ENCODE data around the gene CEP70.
"Not testable (repeated sequence)": the region's sequence is repeated elsewhere in the genome, so short reads cannot be mapped to it uniquely, and the experiment has no call there.

Gene CEP70, protein sequence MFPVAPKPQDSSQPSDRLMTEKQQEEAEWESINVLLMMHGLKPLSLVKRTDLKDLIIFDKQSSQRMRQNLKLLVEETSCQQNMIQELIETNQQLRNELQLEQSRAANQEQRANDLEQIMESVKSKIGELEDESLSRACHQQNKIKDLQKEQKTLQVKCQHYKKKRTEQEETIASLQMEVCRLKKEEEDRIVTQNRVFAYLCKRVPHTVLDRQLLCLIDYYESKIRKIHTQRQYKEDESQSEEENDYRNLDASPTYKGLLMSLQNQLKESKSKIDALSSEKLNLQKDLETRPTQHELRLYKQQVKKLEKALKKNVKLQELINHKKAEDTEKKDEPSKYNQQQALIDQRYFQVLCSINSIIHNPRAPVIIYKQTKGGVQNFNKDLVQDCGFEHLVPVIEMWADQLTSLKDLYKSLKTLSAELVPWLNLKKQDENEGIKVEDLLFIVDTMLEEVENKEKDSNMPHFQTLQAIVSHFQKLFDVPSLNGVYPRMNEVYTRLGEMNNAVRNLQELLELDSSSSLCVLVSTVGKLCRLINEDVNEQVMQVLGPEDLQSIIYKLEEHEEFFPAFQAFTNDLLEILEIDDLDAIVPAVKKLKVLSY

DNA sequence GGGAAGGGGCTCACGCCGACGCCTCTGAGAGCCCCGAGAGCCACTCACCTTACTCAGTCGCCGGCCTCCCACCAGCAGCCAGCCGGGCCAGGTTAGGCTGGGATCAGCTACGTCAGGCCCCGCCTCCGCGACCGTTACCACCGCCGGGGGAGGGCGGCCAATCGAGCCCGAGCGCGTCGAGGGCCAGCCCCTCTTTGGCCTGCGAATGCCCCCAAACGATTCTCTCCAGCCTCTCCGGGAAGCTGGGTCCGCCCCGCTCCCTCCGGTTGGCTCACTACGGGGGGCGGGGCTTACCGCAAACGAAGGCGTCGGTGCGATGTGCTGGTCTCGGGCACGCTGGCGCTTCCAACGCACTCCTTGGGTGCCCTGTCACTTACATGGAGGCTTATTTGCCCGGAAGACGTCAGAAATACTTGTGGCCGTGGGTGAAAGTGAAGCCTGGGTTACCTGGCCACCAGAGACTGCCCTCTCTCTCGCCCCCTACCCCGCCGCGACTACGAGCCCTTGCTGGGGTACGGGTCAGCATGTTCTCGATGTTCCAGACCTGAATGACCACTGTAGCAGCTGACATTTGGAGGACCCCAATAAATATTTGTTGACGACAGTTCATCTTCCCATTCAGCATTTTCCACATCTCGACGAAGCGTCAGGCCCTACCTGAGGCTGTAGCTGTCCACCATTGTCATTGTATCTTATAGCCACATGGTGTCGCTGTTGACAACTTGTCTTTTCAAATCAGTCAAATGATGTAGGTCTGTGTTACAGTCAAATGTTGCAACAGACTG, at the start of gene CEP70:
CEP70 (minus strand) TSS at position 111 of the 785 bp plus-strand sequence. CDS start 21,333 bp downstream, outside the sequence.
- DNase-seq, result peak; percentile 91

DNA sequence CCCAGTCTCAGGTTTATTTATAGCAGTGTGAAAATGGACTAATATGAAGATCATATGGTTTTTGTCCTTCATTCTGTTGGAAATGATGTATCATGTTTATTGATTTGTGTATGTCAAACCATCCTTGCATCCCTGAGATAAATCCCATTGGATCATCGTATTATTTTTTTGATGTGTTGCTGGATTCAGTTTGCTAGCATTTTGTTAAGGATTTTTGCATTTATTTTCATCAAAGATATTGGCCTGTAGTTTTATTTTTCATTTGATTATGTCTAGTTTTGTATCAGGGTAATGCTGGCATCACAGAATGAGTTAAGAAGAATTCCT, 48.8 kb upstream of the CEP70 start:
- no peak for DNase-seq

DNA sequence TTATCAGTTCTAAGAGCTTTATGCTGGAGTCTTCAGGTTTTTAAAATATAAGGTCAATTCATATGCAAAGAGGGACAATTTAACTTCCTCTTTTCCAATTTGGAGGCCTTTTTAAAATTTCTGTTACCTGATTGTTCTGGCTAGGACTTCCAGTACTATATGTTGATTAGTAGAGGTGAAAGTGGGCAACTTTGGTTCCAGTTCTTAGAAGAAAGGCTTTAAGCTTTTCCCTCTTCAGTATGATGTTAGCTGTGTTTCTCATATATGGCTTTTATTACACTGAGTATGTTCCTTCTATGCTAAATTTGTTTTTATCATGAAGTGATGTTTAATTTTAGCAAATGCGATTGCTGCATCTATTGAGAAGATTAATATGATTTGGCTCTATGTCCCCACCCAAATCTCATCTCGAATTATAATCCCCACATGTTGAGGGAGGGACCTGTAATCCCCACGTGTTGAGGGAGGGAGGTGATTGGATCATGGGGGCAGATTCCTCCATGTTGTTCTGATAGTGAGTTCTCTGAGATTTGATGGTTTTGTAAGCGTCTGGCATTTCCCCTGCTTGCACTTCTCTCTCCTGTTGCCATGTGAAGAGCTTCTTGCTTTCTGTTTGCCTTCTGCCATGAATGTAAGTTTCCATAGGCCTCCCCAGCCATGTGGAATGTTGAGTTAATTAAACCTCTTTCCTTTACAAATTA, 48.3 kb upstream of the CEP70 start:
- DNase-seq, result no peak

DNA sequence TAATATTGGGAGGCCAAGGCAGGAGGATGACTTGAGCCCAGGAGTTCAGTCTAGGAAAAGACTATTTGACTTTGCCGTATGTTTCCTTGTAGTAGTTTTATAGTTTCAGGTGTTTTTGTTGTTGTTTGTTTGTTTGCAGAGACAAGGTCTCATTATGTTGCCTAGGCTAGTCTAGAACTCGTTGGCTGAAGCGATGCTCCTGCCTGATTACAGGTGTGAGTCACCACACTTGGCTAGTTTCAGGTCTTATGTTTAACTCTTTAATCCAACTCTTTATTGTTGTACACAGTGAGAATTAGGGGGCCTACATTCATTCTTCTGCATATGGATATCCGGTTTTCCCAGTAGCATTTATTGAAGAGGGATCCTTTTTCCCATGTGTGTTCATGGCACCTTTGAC, 46.5 kb upstream of the CEP70 start:
- no peak for DNase-seq

DNA sequence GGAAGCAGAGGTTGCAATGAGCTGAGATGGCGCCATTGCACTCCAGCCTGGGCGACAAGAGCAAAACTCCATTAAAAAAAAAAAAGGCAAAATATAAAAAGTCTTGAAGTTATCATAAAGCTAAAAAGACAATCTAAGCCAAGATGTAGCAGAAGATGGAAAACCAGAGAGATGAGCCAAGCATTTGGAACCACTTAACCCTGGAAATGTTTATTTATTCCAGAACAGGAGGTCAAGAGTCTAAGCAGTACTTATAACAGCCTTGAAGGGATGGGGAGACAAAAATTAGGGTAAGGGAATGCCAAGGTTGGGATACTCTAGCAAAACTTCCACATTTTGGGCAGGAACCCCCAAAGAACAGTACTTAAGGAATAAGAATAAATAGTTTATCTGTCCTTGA, 44.6 kb upstream of the CEP70 start:
- DNase-seq, result no peak

DNA sequence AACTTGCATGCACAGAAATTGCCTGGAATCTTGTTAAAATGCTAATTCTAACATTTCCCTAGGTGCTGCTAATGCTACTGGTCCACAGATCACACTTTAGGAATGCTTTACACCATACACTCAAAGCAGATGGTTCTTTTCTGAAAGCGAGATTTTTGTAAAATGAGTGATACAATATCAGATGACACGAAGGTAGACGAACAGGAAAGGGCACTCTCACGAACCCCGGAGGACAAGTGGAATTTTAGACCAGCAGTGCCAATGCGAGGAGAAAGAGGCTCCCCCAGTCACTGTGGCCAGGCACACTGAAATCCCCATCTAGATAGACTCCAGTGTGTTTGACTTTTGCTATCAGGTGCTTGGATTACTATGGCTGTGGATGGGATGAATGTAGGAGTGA, 35.5 kb upstream of the CEP70 start:
- no peak for DNase-seq

DNA sequence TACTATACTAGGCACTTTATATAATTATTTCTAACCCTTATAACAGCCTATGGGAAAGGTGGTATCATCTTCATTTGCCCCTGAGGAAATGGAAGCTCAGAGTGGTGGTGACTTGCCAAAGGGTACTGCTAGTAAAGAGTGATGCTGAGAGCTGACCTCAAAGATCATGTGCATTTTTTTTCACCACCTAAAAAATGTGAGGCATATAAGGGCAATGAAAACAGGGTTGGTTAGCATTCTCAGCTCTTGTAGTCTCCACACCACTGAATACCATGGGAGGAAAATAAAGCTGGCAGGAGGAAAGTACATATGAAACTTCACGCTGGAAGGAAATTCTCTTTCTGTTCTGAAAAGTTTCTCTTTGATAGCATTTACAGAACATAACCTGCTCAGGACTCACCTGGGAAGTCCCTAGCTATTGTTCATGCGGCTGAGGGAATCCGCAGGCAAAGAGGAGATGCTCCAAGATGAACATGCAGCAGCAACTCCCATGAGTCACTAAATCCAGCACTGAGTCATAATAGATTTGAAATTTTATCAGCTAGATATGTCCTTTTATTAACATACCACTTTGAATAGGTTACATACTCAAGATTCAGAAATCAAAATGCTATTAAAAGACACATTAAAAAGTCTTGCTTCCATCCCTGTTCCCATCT, 31.8 kb upstream of the CEP70 start:
- no peak for DNase-seq

DNA sequence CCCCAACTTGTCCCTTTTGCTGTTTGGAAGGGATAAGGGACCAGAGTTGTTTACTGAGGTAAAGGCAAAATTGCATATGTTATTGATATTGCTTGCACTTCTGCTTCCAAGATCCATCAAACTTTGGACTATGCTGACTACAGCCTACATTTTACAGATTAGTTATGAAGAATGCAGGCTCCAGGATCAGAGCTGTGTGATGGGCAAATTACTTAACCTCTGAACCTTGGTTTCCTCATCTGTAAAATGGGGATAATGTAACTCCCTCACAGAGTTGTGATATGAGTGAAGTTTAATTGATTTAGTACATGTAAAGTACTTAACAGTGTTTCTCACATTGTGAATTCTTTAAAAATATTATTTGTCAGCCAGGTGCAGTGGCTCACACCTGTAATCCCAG, 30.5 kb upstream of the CEP70 start:
- no peak for DNase-seq

DNA sequence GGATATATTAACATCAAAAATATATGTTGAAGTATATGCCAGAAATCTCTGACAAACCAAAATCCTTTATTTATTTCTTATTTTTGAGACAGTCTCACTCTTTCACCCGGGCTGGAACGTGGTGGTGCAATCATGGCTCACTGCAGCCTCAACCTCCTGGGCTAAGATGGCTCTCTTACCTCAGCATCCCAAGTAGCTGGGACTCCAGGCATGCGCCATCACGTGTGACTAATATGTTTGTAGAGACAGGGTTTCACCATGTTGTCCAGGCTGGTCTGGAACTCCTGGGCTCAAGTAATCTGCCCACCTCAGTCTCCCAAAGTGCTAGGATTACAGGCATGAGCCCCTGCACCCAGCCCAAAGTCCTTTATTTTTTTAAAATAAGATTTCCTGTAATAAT, 26.4 kb upstream of the CEP70 start:
- DNase-seq, result no peak

DNA sequence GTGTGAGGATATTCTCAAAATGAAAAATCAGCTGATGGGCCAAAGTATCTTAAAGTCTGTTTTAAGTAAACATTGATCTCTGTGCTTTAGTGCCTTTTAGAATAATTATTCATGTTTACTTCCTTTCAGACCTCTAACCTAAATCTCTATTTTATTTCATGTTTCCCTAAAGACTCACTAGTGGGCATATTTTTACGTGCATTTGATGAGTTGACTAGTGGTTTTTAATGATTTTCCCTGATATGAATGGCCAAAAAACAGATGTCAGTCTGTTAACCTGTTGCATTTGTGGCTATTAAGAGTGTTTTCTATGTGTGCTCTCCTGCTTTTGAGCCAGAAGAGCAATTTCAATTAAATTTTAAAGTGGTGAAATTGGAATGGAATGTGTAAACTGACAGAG, 21.4 kb upstream of the CEP70 start:
- DNase-seq, result no peak

DNA sequence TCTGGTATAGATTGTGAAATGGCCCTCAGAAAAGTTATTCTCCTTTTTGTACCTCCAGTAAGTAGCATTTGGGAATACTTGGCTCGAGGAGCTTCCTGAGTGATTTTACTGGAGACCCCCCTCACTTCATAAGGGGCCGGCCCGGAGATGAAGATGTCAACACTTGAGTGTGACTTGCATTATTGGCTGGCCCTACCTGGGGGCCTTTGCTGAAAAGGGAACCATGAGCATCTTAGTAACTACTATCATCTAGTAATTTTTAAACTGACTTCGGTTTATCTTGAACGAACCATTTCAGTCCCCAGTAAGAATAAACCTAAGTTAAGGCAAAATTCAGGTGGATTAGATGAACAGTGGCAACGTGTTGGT, 15.8 kb upstream of the CEP70 start:
- DNase-seq, result no peak

DNA sequence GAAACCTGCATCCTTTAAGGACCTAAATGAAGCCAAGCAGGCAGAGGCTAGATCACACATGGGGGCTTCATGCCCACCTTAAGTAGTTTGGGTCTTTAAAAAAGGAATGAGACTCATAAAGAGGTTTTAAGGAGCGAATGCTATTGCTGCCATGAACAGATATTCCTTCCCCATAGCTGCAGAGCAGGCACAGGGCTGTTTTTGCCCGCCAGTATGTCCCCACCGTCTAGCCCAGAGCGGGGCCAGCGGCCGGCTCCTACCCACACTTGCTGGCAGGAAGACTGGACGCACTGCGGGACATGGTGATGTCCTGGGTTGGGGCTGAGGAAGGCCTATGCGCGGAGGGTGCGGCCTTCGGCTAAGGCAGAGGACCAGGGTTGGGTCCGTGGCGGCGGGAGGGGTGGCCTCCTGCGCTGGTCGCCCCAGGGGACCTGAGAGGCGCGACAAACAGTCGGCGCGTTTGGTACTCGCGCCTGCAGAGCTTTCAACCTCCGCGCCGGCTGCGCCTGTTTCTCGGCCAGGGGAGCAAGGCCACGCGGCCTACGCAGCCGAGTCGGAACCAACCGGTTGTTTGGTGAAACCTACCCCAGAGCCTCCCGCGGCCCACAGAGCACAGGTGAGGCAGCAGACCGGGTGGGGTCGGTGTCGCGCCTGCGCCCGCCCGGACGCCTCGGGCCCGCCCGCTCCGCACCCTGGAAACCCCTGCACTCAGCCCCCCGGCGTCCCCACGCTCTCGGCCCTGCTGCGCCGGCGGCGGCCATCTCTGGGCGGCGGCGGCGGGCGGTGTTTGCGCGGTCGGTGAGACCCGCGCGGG, 14.5 kb upstream of the CEP70 start, which contains the start of gene FAIM:
FAIM (plus strand) TSS at position 450 of the 814 bp plus-strand sequence. CDS start 10,956 bp downstream, outside the sequence.
- DNase-seq, result peak; percentile 72

DNA sequence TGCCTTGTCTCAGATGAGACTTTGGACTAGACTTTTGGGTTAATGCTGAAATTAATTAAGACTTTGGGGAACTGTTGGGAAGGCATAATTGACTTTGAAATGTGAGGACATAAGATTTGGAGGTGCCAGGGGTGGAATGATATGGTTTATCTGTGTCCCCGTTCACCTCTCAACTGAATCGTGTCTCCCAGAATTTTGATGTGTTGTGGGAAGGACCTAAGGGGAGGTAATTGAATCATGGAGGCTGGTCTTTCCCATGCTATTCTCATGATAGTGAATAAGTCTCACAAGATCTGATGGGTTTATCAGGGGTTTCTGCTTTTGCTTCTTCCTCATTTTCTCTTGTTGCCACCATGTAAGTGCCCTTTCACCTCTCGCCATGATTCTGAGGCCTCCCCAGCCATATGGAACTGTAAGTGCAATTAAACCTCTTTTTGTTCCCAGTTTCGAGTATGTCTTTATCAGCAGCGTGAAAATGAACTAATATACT, 10.1 kb upstream of the CEP70 start:
- not testable (repeated sequence) for DNase-seq

DNA sequence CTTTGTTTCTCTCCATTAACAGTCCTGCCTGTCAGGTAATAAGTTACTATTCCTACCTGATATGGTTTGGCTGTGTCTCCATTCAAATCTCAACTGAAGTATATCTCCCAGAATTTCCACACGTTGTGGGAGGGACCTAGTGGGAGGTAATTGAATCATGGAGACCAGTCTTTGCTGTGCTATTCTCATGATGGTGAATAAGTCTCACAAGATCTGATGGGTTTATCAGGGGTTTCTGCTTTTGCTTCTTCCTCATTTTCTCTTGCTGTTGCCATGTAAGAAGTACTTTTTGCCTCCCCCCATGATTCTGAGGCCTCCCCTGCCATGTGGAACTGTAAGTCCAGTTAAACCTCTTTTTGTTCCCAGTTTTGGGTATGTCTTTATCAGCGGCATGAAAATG, 7.6 kb upstream of the CEP70 start:
- not testable (repeated sequence) for DNase-seq

DNA sequence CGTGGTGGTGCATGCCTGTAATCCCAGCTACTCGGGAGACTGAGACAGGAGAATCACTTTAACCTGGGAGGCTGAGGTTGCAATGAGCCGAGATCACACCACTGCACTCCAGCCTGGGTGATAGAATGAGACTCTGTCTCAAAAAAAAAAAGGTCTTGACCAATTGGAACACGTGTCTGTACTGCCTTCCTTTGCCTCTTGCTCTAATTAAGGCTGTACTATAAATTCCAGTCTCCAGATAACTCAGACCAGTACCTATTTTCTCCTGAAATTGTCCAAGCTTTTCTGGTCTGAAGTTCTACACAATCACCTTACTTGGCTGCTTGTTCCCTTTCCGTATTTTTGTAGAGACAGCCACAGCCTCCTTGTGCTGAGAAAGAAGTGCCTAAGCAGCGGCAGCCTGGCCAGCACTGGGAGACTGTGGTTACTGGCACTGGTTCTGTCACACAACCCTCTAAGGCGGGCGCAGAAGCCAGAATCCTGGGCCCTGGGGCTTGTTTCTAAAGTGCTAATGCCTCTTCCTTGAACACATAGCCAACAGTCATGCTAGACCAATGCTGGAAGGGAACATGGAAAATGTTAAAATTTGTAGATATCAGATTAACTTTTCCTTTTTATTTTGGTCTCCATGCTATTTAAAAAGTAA, 6.2 kb upstream of the CEP70 start:
- no peak for DNase-seq

DNA sequence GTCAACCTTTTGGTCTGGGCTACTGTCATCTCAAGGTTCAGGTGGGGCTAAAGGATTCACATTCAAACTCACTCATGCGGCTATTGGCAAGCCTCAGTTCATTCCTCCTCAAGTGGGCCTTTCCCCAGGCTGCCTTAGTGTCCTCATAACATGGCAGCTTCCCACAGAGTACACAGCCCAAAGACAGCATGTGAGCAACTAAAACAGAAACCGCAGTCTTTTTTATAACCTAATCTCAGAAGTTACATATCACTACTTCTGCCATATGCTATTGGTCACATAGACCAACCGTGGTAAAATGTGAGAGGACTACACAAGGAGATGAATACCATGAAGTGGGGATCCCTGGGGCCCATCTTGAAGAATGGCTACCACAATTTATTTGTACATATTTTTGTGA, 4.5 kb upstream of the CEP70 start:
- DNase-seq, result no peak

DNA sequence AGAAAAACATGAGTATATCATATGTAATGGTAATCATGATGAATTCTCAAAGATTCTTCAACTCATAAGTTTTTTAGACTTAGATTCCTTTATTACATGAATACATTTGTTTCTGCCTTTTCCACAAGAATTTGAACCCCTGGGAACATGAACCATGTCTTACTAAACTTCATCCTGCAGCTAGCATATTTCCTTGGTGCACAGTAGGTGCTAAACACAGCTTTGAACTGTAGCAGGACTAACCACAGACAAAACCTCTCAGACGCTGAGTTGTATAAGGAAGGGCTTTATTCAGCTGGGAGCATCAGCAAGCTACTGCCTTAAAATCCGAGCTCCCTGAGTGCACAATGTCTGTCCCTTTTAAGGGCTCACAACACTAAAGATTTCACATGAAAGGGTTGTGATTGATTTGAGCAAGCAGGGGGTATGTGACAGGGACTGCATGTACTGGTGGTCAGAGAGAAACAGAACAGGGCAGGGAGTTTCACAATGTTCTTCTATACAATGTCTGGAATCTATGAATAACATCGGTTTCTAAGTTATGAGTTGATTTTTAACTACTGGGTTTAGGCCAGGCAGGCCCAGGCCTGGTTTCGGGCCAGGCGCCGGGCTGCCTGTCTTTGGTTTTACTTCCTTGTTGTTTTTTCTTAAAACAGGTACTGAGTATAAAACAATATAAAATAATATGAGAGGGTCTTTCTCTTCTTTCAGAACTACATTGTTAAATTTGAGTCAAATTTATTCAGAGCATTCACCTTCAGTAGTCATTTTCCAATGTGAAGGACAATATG, 3.3 kb upstream of the CEP70 start:
- not testable (repeated sequence) for DNase-seq

DNA sequence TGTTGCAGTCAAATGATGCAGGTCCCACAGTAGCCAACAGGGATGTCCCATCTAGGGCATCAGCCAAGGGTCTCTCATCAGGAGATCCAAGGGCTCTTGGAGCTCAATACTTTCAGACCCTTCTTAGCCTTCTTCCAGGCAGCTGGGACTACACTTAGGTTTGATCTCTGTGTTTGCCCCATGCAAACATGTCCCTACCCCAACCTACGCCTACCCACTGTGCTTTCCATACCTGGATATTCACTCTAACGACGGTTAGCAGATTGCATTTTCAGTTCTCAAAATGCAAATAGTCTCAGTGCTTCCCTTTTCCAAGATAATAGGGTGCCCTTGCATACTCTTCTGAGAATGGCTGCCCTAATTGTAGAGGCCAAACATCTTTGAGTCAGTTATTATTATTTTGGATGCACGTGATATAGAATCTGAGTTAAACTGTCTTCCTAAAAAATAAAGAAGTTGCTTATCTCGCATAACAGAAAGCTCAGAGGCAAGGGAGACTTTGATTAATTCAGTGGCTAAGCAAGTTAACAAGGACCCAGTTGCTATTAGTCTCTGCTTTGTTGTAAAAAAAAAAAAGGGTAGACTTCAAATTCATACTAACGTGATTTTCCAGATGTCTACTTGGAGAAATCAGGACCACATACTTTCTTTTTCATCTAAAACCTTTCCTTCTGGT, 1.0 kb upstream of the CEP70 start:
- DNase-seq, result no peak

DNA sequence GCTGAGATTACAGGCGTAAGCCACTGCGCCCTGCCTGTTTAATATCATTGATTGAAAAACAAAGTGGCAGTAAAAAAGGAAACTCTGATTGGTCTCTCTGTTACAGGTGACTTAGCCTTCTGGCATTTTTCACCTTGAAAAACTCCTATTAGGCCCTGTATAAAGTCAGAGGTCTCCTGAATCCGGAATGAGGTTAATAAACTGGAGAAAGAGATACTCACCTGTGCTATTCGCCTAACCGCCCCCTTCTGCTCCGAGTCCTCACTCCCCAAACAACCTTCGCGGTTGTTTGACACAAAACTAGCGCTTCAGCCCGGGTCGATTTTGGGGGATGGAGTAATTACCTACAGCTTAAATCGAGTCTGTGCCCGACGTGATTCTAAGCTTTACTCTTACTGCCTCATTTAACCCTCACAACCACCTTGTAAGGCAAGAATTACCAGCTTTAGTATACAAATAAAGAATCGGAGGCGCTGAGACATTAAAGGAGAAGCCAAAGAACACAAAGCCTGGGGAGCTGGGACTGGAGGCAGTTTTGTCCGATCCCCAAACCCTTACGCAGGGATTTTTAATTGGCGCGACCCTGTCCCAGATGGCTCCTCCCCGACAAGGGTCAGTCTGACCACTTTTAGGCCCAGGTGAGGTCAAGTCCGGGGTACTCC, 441 bp downstream of the CEP70 start:
- DNase-seq, result no peak
